IMR-90 (cell line): ENCODE measurements around the gene DAPK1. TPM values are rescaled to one million over a fixed set of nuclear protein-coding genes. Genes with fewer than 3 reads are reported as not detected.

Experiments used
- ATAC-seq: fragments of 200-7000 bp; cut with Tn5 transposase; 2 replicates; pipeline ENCODE4 v1.9.1; 2020; ENCODE audit warnings: low read depth, mild to moderate bottlenecking, moderate library complexity
- BruUV-seq: library from RNA; stranded (reverse); fragments of 400-500 nt; replicated peaks from 2 replicates; lab custom pipeline; 2021; lab: Mats Ljungman, UMichigan
- CTCF ChIA-PET: fragments of 300-600 bp; formaldehyde crosslinking; extraction: SDS; loops from one replicate; lab custom pipeline; 2021; ENCODE audit warnings: antibody characterized with exemption; lab: Yijun Ruan, JAX
- POLR2A ChIA-PET: fragments of 300-600 bp; sonication (Branson Sonifier 250); formaldehyde crosslinking; loops from one replicate; lab custom pipeline; 2022; ENCODE audit warnings: antibody characterized with exemption; ENCODE audit not compliant: unreplicated experiment; lab: Charles Lee
- DNase-seq: peaks from one replicate; pipeline ENCODE4 v3.0.0; 2013
- H2AFZ ChIP-seq: replicated peaks from 2 replicates; pipeline ENCODE3; 2013; ENCODE audit warnings: low read length, mild to moderate bottlenecking; ENCODE audit not compliant: poor library complexity
- H2AK5ac ChIP-seq: 2 replicates; pipeline ENCODE4 v1.6.1; 2013; ENCODE audit warnings: low read depth, low read length, inconsistent platforms
- H2AK9ac ChIP-seq: replicated peaks from 2 replicates; pipeline ENCODE3; 2013; ENCODE audit warnings: mild to moderate bottlenecking, low read depth, low read length, moderate library complexity; ENCODE audit not compliant: poor library complexity
- H2BK120ac ChIP-seq: 2 replicates; pipeline ENCODE4 v1.6.1; 2013; ENCODE audit warnings: low read depth, low read length, inconsistent platforms
- H2BK15ac ChIP-seq: 3 replicates; pipeline ENCODE4 v1.6.1; 2013; ENCODE audit warnings: low read depth, low read length, inconsistent platforms
- H2BK20ac ChIP-seq: 2 replicates; pipeline ENCODE4 v1.6.1; 2013; ENCODE audit warnings: low read depth, mild to moderate bottlenecking, inconsistent platforms, low read length, moderate library complexity
- H2BK5ac ChIP-seq: 2 replicates; pipeline ENCODE4 v1.6.1; 2013; ENCODE audit warnings: mild to moderate bottlenecking, low read depth, low read length, inconsistent platforms; ENCODE audit not compliant: poor library complexity, severe bottlenecking
- H3K14ac ChIP-seq: replicated peaks from 2 replicates; pipeline ENCODE4 v1.6.1; 2013; ENCODE audit warnings: low read depth, low read length, inconsistent platforms
- H3K18ac ChIP-seq: 2 replicates; pipeline ENCODE4 v1.6.1; 2013; ENCODE audit warnings: low read depth, low read length, control low read depth
- H3K23ac ChIP-seq: 2 replicates; pipeline ENCODE4 v1.6.1; 2013; ENCODE audit warnings: low read depth, low read length, inconsistent platforms
- H3K27ac ChIP-seq: 2 replicates; pipeline ENCODE4 v1.5.1; 2013; ENCODE audit warnings: mild to moderate bottlenecking, control low read depth, low read length; ENCODE audit not compliant: insufficient read depth
- H3K27me3 ChIP-seq: 2 replicates; pipeline ENCODE4 v1.6.1; 2013; ENCODE audit warnings: low read length; ENCODE audit not compliant: control insufficient read depth, insufficient read depth
- H3K36me3 ChIP-seq: 2 replicates; pipeline ENCODE4 v1.6.1; 2013; ENCODE audit warnings: low read length, mixed read lengths; ENCODE audit not compliant: control insufficient read depth, insufficient read depth
- H3K4ac ChIP-seq: 2 replicates; pipeline ENCODE4 v1.6.1; 2013; ENCODE audit warnings: low read depth, low read length, inconsistent platforms
- H3K4me1 ChIP-seq: 2 replicates; pipeline ENCODE4 v1.6.1; 2013; ENCODE audit warnings: low read length, mixed read lengths; ENCODE audit not compliant: control insufficient read depth, insufficient read depth
- H3K4me2 ChIP-seq: 2 replicates; pipeline ENCODE4 v1.6.1; 2013; ENCODE audit warnings: low read depth, mild to moderate bottlenecking, control low read depth, low read length, moderate library complexity
- H3K4me3 ChIP-seq: 2 replicates; pipeline ENCODE4 v1.5.1; 2013; ENCODE audit warnings: low read depth, mild to moderate bottlenecking, control low read depth, low read length, moderate library complexity; ENCODE audit not compliant: insufficient read depth
- H3K56ac ChIP-seq: 2 replicates; pipeline ENCODE4 v1.6.1; 2013; ENCODE audit warnings: low read length, inconsistent platforms; ENCODE audit not compliant: insufficient read depth; ENCODE audit errors: extremely low read depth
- H3K79me1 ChIP-seq, 2 experiments: 2 replicates each; pipeline ENCODE4 v1.6.1; 2013; ENCODE audit warnings: low read length in 2 of 2, inconsistent platforms in 1 of 2, low read depth in 1 of 2
- H3K9ac ChIP-seq: 2 replicates; pipeline ENCODE4 v1.6.1; 2013; ENCODE audit warnings: low read depth, low read length, control low read depth
- H3K9me1 ChIP-seq: 2 replicates; pipeline ENCODE4 v1.6.1; 2013; ENCODE audit warnings: low read length, inconsistent platforms; ENCODE audit not compliant: insufficient read depth
- H3K9me3 ChIP-seq: 2 replicates; pipeline ENCODE4 v1.6.1; 2013; ENCODE audit warnings: low read length; ENCODE audit not compliant: control insufficient read depth, insufficient read depth
- H4K20me1 ChIP-seq: 2 replicates; pipeline ENCODE4 v1.6.1; 2013; ENCODE audit warnings: low read length, inconsistent platforms; ENCODE audit not compliant: insufficient read depth
- H4K5ac ChIP-seq: 2 replicates; pipeline ENCODE4 v1.6.1; 2013; ENCODE audit warnings: mild to moderate bottlenecking, low read depth, low read length, control low read depth
- H4K8ac ChIP-seq, 2 experiments: 2 replicates each; pipeline ENCODE4 v1.6.1; 2013; ENCODE audit warnings: low read depth in 2 of 2, low read length in 2 of 2, control low read depth in 1 of 2, inconsistent platforms in 1 of 2
- H4K91ac ChIP-seq: 2 replicates; pipeline ENCODE4 v1.6.1; 2013; ENCODE audit warnings: low read depth, low read length, inconsistent platforms; ENCODE audit not compliant: insufficient read depth
- FOS ChIP-seq: fragments of 150-350 bp; IDR thresholded peaks from 2 replicates; pipeline ENCODE4 v1.6.1; 2016; ENCODE audit warnings: low read depth, low read length
- MAFK ChIP-seq: IDR thresholded peaks from 2 replicates; pipeline ENCODE4 v1.6.1; 2012; ENCODE audit warnings: low read depth, low read length, improper control_type of control experiment
- MAZ ChIP-seq: IDR thresholded peaks from 2 replicates; pipeline ENCODE4 v1.6.1; 2012; ENCODE audit warnings: low read depth, mild to moderate bottlenecking, low read length, improper control_type of control experiment, moderate library complexity, borderline replicate concordance
- MXI1 ChIP-seq: IDR thresholded peaks from 2 replicates; pipeline ENCODE4 v1.6.1; 2012; ENCODE audit warnings: low read depth, mild to moderate bottlenecking, low read length, moderate library complexity, borderline replicate concordance
- POLR2A ChIP-seq: IDR thresholded peaks from 2 replicates; pipeline ENCODE4 v1.6.1; 2012; ENCODE audit warnings: mild to moderate bottlenecking, low read depth, low read length
- RFX5 ChIP-seq: IDR thresholded peaks from 2 replicates; pipeline ENCODE4 v1.8.0; 2012; ENCODE audit warnings: low read depth, mild to moderate bottlenecking, low read length, moderate library complexity
- SMC3 ChIP-seq: fragments of 150-350 bp; IDR thresholded peaks from 2 replicates; pipeline ENCODE4 v1.6.1; 2016; ENCODE audit warnings: low read depth, mild to moderate bottlenecking, antibody characterized with exemption, low read length, moderate library complexity
- USF2 ChIP-seq: fragments of 150-350 bp; IDR thresholded peaks from 2 replicates; pipeline ENCODE4 v1.6.1; 2017; ENCODE audit warnings: mild to moderate bottlenecking, antibody characterized with exemption, low read length, low read depth
- WGBS, 2 experiments: methylation state at CpG; one replicate each; pipeline versions ENCODE4 v1.1.5 to v1.1.7; 2013; ENCODE audit warnings: missing lambda C conversion rate in 2 of 2; ENCODE audit not compliant: insufficient read length in 1 of 2; ENCODE audit errors: extremely low coverage in 2 of 2; 5-methylcytosine and 5-hydroxymethylcytosine counted together
- dilution Hi-C: fragments of 300-500 bp; cut with HindIII; formaldehyde crosslinking; loops from one replicate; pipeline ENCODE4 v1.14.3; 2018; ENCODE audit warnings: low sequenced_read_pairs; ENCODE audit not compliant: unreplicated experiment
- in situ Hi-C: fragments of 300-500 bp; cut with MboI; formaldehyde crosslinking; loops from 3 replicates; pipeline ENCODE4 v1.14.3; 2019; ENCODE audit warnings: low sequenced_read_pairs, inconsistent platforms, mixed read lengths
- intact Hi-C: fragments of 100-400 bp; cut with micrococcal nuclease; formaldehyde crosslinking; loops from 2 replicates; pipeline ENCODE4 v1.10.0; 2022
- polyA plus RNA-seq, 3 experiments: library from polyadenylated mRNA; depleted of rRNA; stranded (reverse); fragments of >200 nt; gene quantifications; 2 replicates each; pipeline ENCODE4 v1.2.3, GENCODE V29; 2012; ENCODE audit warnings: low replicate concordance in 1 of 3
- total RNA-seq: library from RNA; depleted of rRNA; stranded (reverse); fragments of >200 nt; gene quantifications from 2 replicates; pipeline ENCODE4 v1.2.3, GENCODE V29; 2012

DAPK1 gene
- total and polyA plus RNA-seq, 2 of the 4 experiments (the other 2 are of a cell fraction), result under 0.01 to 0.03 TPM

DNA sequence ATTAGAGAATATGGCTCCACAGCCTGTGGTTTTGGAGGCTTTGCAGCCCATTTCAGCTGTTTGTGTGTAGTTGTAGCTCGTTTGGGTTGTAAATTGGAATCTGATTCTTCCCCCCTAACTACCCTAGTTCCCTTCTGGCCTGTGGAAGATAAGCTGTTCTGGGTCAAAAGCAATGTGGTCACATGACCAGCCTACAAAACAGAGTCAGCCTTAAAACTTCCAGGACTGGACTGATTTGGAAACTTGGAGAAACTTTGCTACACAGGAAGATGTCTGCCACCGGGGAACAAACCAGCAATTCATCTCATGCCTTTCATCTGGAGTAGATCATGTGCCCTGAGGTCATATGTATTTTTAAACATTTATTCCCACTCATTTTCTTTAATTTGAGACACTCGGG, 83.8 kb downstream of the DAPK1 start:
- intact Hi-C loops (no loop called here), in situ Hi-C loops (no loop called here), dilution Hi-C loops (no loop called here)
- Histone ChIP-seq H2AK9ac (no peak overlapping the region), H3K27ac (no peak overlapping the region), H3K23ac (no peak overlapping the region), H2AK5ac (no peak overlapping the region), H3K9me1 (no peaks in the 10 kb centered on the region), H3K9me3 (no peaks in the 10 kb centered on the region), H4K5ac (no peak overlapping the region), H2BK120ac (no peak overlapping the region), H3K27me3 (0 out of 2 replicates have a peak, but pooled peaks cover 2% of the 10 kb centered on the region), H2BK20ac (no peak overlapping the region), H3K4ac (no peak overlapping the region), H3K9ac (no peak overlapping the region), H3K4me3 (no peak overlapping the region), H2BK5ac (no peak overlapping the region), H3K18ac (no peak overlapping the region), H3K4me1 (peaks cover 2% of the 10 kb centered on the region; the same call in 1 of the 2 replicates), H3K79me1 (no peaks in the 10 kb centered on the region), H4K8ac (no peak overlapping the region), H2BK15ac (no peak overlapping the region), H3K56ac (no peak overlapping the region), H4K20me1 (no peaks in the 10 kb centered on the region), H3K36me3 (no peaks in the 10 kb centered on the region), H3K4me2 (no peak overlapping the region), H3K14ac (no peak overlapping the region), H2AFZ (no peak overlapping the region), H4K91ac (no peak overlapping the region)
- no peak for DNase-seq
- ChIA-PET POLR2A (no interaction called here), CTCF (no interaction called here)
- no peak for ATAC-seq
- TF ChIP-seq MAFK (no peak), MXI1 (no peak), MAZ (no peak), USF2 (no peak), RFX5 (no peak), POLR2A (no peak), SMC3 (no peak), FOS (no peak)
- no CpG with 5 or more reads among the region's 3 CpGs for WGBS, 2 experiments
- no TSS peak for BruUV-seq
